K562 (cell line): Measurements from ENCODE around the gene PIP4K2C.
"Not testable (repeated sequence)": the region's sequence is repeated elsewhere in the genome, so short reads cannot be mapped to it uniquely, and the experiment has no call there.

Experiments
- E2F4 ChIP-seq: sonication (generic); formaldehyde crosslinking; IDR thresholded peaks from 2 replicates; pipeline ENCODE4 v1.8.0; 2022; ENCODE audit warnings: mild to moderate bottlenecking, low read depth, missing genetic modification reagents
- EZH2 ChIP-seq: IDR thresholded peaks from 2 replicates; pipeline ENCODE4 v1.6.1; 2012; ENCODE audit warnings: low read depth, mild to moderate bottlenecking, inconsistent platforms, low read length, borderline replicate concordance
- NFYB ChIP-seq: IDR thresholded peaks from 2 replicates; pipeline ENCODE4 v1.6.1; 2011; ENCODE audit warnings: mild to moderate bottlenecking, moderate library complexity; ENCODE audit not compliant: insufficient read length; ENCODE audit errors: extremely low read depth
- REST ChIP-seq, 2 experiments: fragments of 450-650 bp; formaldehyde crosslinking in 1 of 2; IDR thresholded peaks; 2 replicates each; pipeline versions ENCODE4 v1.4.0 to v1.6.1; 2014 to 2020; ENCODE audit warnings: mild to moderate bottlenecking in 2 of 2, borderline replicate concordance in 1 of 2, low read depth in 1 of 2
- STAT6 ChIP-seq: sonication (generic); formaldehyde crosslinking; IDR thresholded peaks from 2 replicates; pipeline ENCODE4 v1.8.1; 2023; ENCODE audit warnings: mild to moderate bottlenecking, missing genetic modification reagents
- YY1 ChIP-seq, 3 experiments: IDR thresholded peaks; 2 replicates each; pipeline ENCODE4 v1.6.1; 2011; ENCODE audit warnings: low read length in 2 of 3, mild to moderate bottlenecking in 2 of 3, moderate library complexity in 2 of 3, borderline replicate concordance in 1 of 3, control low read depth in 1 of 3, low read depth in 1 of 3; ENCODE audit not compliant: insufficient read depth in 3 of 3, insufficient replicate concordance in 2 of 3, control insufficient read depth in 1 of 3, insufficient read length in 1 of 3; ENCODE audit errors: extremely low read depth in 1 of 3
- ZBTB1 ChIP-seq: sonication (generic); formaldehyde crosslinking; IDR thresholded peaks from 2 replicates; pipeline ENCODE4 v1.8.1; 2023; ENCODE audit warnings: missing genetic modification reagents, low read depth, mild to moderate bottlenecking, borderline replicate concordance
- ZC3H8 ChIP-seq: fragments of 450-650 bp; IDR thresholded peaks from 2 replicates; pipeline ENCODE4 v1.6.1; 2017
- ZFPM2 ChIP-seq: fragments of 250-450 bp; sonication (Bioruptor Pico); IDR thresholded peaks from 2 replicates; pipeline ENCODE4 v1.5.1; 2022; ENCODE audit warnings: mild to moderate bottlenecking
- ZFX ChIP-seq: sonication (generic); formaldehyde crosslinking; IDR thresholded peaks from 2 replicates; pipeline ENCODE4 v1.8.0; 2022; ENCODE audit warnings: mild to moderate bottlenecking, missing genetic modification reagents, moderate library complexity
- ZNF780A ChIP-seq: fragments of 250-450 bp; sonication (Bioruptor Pico); IDR thresholded peaks from 2 replicates; pipeline ENCODE4 v1.5.0; 2021; ENCODE audit warnings: mild to moderate bottlenecking

- TF ChIP-seq E2F4 (CRISPR knock-in tag); YY1 (IDR thresholded peaks at IDR 0.05; ENCODE audit: borderline replicate concordance in 1 of 3, control insufficient read depth in 1 of 3, extremely low read depth in 1 of 3, insufficient read depth in 3 of 3, insufficient read length in 1 of 3, insufficient replicate concordance in 2 of 3, low read depth in 1 of 3, low read length in 2 of 3); STAT6 (CRISPR knock-in tag); ZNF780A (CRISPR knock-in tag); EZH2; ZFPM2 (CRISPR knock-in tag); REST (IDR thresholded peaks at IDR 0.05; ENCODE audit: borderline replicate concordance); REST (CRISPR knock-in tag; IDR thresholded peaks at IDR 0.05; ENCODE audit: low read depth); NFYB; ZBTB1 (CRISPR knock-in tag); ZC3H8; ZFX: not testable (repeated sequence)
Observed at GRCh38 chr12:57646659-57647049, 55.7 kb downstream of the PIP4K2C start.
